ENCODE measurements around the gene BPI. TPM values are rescaled to one million over a fixed set of nuclear protein-coding genes. Genes with fewer than 3 reads are reported as not detected.

The BPI gene
- total and polyA plus RNA-seq, 2 donors (not counting 1 experiment from before 2014, with no cell fraction given): 0.10 to 0.44 TPM

DNA sequence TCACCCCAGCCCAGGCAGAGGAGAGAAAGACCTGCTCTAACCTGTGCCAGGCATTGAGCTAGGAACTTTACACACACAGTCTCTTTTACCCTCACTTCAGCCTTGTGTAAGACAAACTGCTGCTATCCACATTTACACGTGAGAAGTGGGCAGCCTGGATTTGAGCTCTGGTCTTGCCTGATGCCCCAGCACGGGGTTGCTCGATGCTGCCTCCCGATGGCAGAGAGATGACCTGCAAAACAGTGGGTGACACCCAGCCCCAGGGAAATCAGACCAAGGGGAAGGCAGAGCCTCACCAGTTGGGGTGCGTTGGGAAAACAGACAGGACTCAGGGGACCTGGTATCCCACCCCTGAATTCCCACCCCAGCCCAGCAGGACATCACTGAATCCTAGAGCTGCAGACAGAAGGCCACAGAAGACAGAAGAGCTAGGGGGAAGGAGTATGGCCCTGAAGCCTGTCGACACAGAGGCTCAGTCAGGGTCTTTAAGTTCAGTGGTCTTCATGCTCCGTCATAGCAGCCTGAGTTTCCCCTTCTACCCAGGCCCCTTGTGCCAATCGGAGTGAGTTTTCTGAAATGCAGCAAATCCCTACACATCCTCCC, 990 bp downstream of the BPI start:
- H3K27ac Mint-ChIP-seq: no peak overlapping the region

More for the DNA sequence above, 990 bp downstream of the BPI start:
- peaks cover 72% of the 10 kb centered on the region for H3K27me3 Mint-ChIP-seq
- TF ChIP-seq CTCF (IDR thresholded peaks at IDR 0.05): no peak
- TF ChIP-seq EZH2 (IDR thresholded peaks at IDR 0.05; ENCODE audit: borderline replicate concordance, insufficient read depth, low read depth, low read length, poor library complexity, severe bottlenecking): no peak
- H3K9me3 Mint-ChIP-seq (ENCODE audit: insufficient read depth): no peaks in the 10 kb centered on the region
- no peak overlapping the region for H3K4me3 Mint-ChIP-seq
- H3K4me1 Mint-ChIP-seq: peaks cover 12% of the 10 kb centered on the region
- ChIA-PET CTCF (no interaction called here), POLR2A (no interaction called here)
- Histone ChIP-seq H3K4me3 (ENCODE audit: control extremely low read depth in 1 of 5, extremely low read depth in 1 of 5, insufficient read depth in 1 of 5, low read depth in 2 of 5, low read length in 4 of 5) (no peak overlapping the region), H3K9me3 (ENCODE audit: control extremely low read depth in 1 of 3, control insufficient read depth in 2 of 3, insufficient read depth in 1 of 3, low read length in 2 of 3) (peaks cover 0 to 6% (median 0%) of the 10 kb centered on the region in 3 donors), H3K9ac (ENCODE audit: low read length) (no peak overlapping the region), H4K20me1 (ENCODE audit: control insufficient read depth, insufficient read depth, low read length, poor library complexity, severe bottlenecking) (no peaks in the 10 kb centered on the region), H3K27ac (ENCODE audit: low read length in 2 of 2) (no peak overlapping the region), H3K79me2 (ENCODE audit: control insufficient read depth, insufficient read depth, low read length) (no peaks in the 10 kb centered on the region), H3K36me3 (replicated peaks in 1 of 2; ENCODE audit: control extremely low read depth in 1 of 2, control insufficient read depth in 1 of 2, extremely low read depth in 1 of 2, insufficient read depth in 2 of 2, low read length in 1 of 2) (no peaks in the 10 kb centered on the region), H3K4me1 (ENCODE audit: control insufficient read depth in 2 of 2, insufficient read depth in 2 of 2, low read length in 2 of 2) (peaks cover 4 to 8% of the 10 kb centered on the region in 2 donors), H2AFZ (ENCODE audit: insufficient read depth, low read depth, low read length, poor library complexity, severe bottlenecking) (no peak overlapping the region), H3K27me3 (replicated peaks in 1 of 4; ENCODE audit: control extremely low read depth in 1 of 4, control insufficient read depth in 3 of 4, insufficient read depth in 4 of 4, low read length in 3 of 4) (peaks cover 0 to 46% (median 19%) of the 10 kb centered on the region in 4 experiments), H3K4me2 (replicated peaks; ENCODE audit: low read depth, low read length, poor library complexity, severe bottlenecking) (no peak overlapping the region)
- intact Hi-C loops (cut with micrococcal nuclease): no loop called here
- 39% methylated on average over 6 of the region's 8 CpGs for WGBS (ENCODE audit: insufficient coverage)
- DNase-seq: peak; percentile 8
- no peak for ATAC-seq (ENCODE audit: low read depth)

Data from B cell (primary cell).